HG03439 (cell line): ENCODE results near the gene ALKBH7.

Experiments
- ATAC-seq: cut with Tn5 transposase; IDR thresholded peaks from one replicate; pipeline ENCODE4 v1.9.1; 2021; ENCODE audit warnings: mild to moderate bottlenecking, moderate library complexity; ENCODE audit not compliant: unreplicated experiment

Gene ALKBH7

DNA sequence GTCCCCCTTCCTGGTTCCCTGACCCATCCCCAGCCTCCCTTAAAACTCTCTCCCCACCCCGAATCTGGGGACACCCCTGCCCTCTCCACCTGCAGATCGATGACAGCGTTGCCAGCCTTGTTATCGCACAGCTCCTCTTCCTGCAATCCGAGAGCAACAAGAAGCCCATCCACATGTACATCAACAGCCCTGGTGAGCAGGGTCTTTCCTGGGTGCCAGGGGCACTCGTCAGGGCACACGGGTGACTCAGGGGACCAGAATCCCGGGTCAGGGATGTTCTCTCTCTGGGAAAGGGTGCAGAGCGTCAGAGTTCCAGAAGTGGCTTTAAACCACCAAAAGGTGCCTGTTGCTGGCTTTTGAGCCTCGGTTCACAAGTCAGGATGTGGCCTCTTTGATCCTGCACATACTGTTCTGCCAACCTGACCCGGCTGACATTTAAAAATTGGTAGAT, 10.2 kb upstream of the ALKBH7 start:
- ATAC-seq, result no peak

DNA sequence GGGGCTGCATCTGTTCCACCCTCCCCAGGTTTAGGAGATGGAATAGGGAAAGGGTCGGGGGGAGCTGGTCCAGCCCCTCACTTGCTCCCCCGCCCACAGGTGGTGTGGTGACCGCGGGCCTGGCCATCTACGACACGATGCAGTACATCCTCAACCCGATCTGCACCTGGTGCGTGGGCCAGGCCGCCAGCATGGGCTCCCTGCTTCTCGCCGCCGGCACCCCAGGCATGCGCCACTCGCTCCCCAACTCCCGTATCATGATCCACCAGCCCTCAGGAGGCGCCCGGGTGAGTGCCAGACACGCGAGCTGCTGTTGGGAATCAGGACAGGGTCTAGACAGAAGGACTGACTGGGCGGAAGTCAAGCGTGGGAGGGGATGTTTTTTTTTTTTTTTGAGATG, 8.2 kb upstream of the ALKBH7 start:
- no peak for ATAC-seq

DNA sequence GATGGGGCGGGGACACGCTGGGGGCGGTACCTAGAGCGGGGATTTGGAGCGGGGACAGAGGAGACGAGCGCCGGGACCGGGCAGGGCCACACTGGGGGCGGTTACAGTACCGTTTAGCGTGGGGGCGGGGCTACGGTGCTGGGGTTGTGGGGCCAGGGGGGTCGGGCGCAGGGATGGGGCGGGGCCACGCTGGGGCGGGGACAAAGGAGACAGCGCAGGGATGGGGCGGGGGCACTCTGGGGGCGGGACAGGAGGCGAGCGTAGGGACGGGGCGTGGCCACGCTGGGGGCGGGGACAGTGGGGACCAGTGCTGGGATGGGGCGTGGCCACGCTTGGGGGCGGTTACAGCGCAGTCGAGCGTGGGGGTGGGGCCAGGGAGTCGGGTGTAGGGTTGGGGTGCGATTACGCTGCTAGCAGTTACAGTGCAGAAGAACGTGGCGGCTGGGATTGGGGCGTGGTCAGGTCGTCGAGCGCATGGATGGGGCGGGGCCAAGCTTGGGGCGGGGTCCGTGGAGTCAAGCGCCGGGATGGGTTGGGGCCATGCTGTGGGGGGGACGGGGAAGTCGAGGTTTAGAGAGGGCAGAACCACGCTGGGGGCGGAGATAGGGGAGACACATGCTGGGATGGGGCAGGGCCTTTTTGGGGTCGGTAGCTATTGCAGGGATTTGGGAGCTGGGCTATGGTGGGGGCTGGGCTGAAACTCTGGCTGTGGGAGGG, 660 bp downstream of the ALKBH7 start:
- peak; percentile 42 for ATAC-seq

DNA sequence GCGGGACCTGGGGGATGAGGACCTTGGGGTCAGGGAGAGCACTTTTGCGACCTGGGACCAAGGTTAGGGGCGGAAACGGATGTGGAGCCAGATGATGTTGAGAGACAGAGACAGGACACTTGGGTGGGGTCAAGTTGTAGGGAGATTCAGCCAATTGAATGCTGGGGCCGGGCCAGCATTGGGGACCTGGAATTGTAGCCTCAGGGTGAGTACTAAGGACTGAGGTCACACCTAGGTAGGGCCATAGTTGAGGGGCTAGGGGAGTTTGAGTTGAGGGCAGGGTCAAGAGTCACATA, 1.2 kb downstream of the ALKBH7 start:
- no peak for ATAC-seq

DNA sequence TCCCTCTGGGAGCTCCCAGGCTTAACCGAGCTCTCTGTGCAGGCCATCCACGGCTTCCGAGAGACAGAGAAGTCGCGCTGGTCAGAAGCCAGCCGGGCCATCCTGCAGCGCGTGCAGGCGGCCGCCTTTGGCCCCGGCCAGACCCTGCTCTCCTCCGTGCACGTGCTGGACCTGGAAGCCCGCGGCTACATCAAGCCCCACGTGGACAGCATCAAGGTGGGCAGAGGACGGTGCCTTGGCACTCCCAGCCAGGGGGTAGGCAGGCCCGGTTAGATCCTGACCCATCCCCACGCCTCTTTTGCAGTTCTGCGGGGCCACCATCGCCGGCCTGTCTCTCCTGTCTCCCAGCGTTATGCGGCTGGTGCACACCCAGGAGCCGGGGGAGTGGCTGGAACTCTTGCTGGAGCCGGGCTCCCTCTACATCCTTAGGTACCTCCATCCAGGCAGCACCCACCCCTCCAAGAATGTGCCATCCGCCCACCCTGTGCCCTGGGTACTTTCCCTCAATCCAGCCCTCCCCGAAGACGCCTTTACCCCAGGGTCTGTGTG, 1.6 kb downstream of the ALKBH7 start:
- ATAC-seq, result no peak

DNA sequence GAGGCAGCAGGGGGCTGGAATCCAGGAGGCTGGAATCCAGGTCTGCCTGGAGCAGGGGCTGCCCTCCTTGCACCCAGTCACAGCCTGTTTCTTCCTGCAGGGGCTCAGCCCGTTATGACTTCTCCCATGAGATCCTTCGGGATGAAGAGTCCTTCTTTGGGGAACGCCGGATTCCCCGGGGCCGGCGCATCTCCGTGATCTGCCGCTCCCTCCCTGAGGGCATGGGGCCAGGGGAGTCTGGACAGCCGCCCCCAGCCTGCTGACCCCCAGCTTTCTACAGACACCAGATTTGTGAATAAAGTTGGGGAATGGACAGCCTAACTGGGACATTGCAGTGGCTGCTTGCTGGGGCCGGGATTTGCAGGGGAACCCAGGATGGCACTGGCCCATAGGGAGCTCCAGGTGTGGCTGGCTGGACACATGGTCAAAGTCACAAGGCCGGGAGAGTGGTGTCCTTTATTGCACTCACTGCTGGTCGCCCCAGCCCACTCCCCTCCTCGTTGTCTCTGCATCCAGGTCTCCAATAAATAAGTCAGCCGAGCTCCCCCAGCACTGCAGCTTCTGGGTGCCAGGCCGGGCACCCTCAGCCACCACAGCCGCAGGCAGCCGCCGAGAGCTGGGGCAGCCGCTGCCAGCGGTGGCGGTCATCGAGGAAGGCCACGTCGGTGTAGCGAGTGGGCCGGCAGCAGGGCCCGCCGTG, 2.3 kb downstream of the ALKBH7 start:
- no peak for ATAC-seq

DNA sequence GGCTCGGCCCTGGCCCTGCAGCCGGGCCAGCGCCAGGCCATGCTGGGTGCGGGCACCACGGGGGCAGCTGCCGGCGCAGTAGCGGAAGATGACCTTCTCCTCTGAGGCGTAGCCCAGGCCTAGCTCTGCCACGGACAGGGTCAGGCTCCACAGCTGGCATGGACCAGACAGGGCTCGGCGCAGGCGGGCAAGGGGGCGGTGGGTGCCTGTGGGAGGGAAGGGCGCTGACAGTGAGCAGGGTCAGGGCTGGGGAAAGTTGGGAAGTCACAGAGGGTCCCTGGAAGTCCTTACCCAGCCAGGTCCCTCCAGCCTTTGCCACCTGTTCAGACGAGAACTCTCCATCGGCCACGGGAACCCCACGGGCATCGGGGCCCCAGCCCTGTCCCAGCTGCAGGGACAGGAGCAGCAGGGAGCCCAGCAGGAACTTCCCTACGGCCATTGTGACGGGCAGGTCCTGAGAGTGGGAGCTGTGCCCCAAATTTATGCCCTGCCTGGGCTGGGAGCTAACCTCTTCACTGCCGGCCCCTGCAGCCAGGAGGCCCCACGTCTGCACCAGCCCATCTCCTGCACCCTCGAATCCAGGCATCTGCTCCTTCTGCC, 2.9 kb downstream of the ALKBH7 start, which contains the start of gene PSPN:
Gene PSPN (minus strand): TSS at position 523 of the 600 bp plus-strand sequence. CDS start 84 bp downstream, at position 439.
- no peak for ATAC-seq

DNA sequence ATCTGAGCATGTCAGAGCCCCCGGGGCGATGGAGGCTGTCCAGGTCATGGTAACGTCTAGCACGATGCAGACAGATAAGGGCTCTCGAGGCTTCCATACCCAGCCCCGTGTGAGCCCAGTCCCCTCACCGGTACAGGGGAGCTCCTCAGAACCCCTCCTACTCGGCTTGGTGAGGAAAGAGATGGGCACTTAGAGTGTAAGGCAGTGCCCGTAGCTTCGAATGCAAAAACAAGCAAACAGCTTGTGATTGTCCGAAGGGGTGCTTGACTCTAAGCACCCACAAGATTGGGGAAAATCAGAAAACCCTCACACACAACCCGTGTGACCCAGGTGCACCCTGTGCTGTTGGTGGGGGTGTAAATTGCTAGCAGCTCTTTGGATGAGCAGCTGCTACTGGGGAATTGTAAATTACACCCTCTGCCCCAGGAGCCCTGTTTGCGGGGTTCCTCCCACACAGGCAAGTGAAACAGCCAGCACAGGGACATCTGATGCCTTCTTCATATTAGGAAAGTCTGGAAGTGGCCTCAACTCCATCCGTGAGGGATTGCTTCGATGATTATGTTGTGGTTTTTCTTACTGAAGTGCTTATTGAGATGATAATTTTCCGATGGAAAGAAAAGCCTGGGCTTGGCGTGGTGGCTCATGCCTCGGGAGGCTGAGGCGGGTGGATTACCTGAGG, 4.1 kb downstream of the ALKBH7 start:
- no peak for ATAC-seq

DNA sequence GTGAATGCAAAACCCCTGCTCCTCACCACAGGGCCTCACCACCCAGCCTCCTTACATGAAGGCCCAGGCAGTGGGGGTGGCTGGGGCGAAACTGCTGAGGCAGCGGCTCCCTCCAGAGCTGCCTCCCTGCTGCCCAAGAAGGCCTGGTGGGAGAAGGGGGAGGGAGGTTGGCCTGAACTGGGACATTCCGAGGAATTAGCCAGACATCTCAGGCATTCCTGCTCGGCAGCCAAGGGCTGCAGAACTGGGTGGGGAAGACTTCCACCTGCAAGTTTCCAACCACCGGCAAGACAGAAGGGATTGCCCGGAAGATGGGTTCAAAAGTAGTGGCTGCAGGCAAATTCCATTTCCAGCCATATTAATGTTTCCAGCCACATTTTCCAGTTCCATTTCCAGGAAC, 5.4 kb downstream of the ALKBH7 start:
- no peak for ATAC-seq

DNA sequence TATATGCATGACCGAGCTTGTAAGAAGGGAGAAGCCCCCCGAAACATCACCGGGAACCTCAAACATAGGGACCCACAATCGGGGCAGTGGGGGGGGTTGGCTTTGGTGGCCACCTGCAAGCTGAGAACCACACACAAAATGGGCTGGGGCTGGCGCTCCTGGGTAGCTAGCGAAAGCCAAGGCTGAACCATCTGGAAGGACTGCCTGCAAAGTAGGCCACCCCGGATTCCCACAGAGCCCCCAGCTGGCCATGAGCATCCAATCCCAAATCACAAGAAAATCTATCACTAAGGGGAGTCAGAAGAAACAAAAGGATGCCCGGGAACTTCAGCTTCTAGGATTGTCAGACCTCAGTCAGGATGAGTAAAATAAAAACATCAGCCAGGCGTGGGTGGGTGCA, 5.9 kb downstream of the ALKBH7 start:
- ATAC-seq, result no peak

DNA sequence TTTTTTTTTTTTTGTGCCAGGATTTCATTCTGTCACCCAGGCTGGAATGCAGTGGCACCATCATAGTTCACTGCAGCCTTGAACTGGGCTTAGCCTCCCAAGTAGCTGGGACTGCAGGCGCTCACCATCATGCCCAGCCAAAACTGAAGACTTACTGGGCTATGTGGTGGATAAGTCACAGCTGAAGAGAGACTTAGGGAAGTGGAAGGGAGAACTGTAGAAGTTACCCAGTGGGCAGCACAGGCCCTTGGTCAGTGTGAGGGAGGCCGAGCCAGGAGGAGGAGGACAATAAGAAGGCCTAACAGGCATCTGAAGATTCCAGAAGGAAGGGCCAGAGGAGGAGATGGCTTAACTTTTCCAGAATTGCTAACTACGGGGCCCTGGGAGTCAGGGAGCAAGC, 7.2 kb downstream of the ALKBH7 start:
- no peak for ATAC-seq

DNA sequence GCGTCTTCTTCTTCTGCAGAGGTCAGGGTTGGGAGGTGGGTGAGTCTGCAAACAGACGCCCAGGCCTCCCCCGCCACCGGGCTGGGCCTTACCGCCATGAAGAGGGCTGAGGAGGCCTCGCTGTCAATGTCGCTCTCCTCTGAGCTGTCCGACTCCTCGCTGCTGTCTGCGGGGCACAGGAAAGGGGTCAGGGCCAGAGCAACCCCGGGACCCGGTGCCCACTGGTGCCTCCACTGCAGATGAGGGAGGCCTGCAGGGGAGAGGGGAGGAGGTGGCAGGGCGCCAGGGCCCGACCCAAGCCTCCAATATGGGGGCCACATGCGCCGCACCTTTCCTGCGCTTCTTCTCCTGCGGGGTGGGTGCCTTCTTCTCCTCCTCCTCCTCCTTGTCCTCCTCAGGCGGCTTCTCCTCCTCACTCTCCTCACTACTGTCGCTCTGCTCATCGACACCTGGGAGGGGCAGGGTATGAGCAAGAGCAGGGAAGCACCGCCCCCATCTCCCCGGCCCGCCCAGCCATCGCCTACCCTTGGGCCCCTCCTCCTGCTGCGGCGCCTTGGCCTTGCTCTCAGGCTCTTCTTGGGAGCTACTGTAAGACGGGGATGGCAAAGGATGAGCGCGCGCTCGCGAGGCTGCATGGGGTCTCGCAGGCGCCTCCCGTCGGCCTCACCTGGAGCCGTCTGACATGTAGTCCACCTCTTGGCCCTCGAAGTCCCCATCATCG, 8.6 kb downstream of the ALKBH7 start:
- no peak for ATAC-seq

DNA sequence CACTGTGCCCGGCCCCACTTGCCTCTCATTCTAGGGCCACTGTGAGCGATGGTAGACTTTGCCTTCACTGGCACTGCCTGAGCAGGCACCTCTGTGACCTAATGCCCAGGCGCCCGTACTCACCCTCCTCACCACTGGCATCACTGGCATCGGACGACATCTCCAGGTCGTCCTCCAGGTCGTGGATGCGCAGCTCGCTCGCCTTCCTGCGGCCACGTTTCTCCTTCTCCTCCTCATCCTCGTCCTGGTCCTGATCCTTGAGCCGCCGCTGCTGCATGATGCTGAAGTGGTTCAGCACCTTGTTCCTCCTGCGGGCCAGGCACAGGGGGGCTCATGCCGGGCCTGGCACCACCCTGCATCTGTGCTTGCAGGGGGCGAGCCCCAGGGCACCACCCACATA, 10.6 kb downstream of the ALKBH7 start:
- ATAC-seq, result no peak

DNA sequence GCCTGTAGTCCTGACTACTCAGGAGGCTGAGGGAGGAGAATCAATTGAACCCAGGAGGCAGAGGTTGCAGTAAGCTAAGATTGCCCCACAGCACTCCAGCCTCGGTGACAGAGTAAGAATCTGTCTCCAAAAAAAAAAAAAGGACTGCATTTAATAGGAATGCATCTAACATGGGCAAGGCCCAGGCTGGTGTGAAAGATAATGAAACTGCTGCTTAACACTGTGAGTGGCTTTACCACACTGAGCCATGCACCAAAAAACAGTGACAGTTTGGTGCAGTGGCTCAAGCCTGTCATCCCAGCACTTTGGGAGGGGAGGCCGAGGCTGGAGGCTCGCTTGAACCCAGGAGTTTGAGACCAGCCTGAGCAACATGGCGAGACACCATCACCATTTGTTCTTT, 11.8 kb downstream of the ALKBH7 start:
- no peak for ATAC-seq

DNA sequence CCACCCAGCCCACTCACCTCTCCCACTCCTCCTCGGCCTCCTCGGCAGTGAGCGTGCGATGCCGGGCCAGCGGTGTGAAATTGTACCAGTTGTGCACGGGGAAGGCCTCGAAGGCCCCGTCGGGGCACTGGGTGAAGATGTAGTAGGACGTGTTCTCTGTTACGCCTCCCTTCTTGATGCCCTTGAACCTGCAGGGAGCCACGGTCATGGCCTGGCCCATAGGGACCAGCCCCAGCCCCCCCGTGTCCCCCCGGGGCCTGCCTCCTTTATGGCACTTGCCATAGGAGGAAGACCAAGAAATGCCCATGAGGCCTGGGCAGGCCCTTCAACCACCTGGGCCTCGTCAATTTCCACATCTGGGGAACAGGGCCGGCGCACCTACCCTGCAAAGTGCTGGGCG, 14.8 kb downstream of the ALKBH7 start:
- no peak for ATAC-seq

DNA sequence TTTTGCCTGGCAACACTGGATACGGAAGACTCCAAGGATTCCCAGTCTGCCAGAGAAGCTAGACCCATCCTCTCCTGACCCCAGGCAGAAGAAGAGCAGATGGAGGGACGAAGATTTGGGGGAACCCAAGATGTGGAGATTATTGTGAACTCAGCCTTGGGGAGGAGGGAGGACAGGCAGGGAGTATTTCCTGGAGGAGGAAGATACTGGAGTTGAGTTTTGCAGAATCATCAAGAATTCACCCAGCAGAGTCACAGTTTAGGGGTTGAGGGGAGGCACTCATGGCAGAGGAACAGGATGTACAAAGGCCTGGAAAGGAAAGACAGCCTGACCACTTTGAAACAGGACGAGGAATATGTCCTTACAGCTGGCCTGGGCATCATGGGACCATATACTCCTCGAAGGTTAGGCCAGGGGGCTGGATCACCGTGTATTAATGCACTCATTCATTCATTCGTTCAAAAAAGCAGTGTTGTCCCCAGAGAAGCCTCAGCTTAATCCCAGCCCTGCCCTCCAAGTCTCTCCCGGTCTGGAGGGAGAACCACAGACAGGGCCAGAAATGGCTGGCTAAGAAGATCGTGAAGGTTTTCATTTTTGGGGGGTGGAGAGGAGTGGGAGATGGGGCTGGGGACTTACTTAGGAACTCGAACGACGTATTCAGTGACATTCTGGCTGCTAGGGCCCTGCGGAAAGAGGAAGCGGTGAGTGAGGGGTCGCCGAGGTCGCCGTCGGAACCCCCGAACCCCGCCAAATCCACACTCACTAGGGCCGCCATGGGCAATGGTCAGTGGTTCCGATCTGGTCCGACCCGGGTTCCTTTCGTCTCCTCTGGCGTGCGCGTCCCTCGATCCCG, 19.9 kb downstream of the ALKBH7 start:
- peak; percentile 15 for ATAC-seq

DNA sequence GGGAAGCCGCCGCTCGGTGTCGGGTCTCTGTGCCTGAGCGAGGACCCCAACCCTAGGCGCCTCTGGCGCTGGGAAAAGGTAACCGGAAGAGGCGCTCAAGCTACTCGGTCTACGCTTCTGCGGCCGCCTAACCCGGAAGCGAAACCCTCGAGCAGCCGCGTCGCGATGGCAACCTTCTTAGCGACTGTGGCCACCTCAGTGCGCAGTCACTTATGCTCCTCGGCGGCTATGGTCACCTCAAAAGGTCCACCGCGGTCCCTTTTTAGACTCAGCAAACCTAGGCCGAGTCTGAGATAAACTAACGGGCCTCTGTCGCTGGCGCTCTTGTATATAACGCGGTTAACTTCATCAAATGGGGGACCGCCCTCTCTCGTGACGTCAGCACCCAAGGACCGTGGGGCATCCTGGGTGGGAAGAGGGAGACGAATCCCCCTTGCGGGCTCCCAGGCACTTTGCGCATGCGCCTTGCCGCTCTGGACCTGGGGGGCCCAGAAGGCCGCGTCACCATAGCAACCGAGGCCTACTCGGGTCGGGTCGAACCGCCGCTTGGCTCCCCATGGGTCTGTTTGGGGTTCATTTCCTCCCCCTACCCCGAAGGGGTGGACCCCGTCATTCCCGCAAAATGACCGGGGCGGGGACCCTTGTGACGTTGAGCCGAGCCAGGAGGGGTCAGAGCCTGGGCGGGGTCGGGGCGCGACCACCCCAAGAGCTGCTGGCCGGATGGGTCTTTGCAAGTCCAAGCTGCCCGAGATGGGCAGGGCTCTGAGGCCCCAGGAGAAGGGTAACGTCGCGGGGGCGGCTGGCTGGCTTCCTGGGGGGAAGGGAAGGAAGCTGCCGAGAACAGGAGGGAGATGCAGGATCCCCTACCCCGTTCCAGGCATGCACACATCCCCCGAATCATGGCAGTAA, 20.7 kb downstream of the ALKBH7 start, which contains the start of gene GTF2F1:
Gene GTF2F1 (minus strand): TSS at position 91 of the 909 bp plus-strand sequence. CDS start 169 bp downstream, outside the sequence.
- peak; percentile 75 for ATAC-seq

DNA sequence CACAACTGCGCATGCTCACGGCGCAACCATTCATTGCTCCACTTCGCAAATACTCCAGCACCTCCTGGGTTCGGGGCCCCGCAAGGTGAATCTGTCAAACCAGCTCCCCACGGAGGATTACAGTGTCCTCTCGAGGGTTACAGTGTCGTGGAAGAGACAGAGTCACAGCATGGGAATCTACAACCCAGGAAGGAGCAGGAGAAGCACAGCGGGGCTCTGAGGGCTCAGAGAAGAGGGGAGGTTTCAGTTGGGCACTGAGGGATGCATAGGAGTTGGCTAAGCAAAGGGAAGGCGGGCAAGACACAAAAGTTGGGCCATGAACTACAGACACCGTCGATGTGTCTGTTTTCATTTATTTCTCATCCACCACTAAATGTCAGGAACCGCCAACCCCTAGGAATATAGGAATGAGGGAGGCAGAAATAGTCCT, 21.4 kb downstream of the ALKBH7 start:
- no peak for ATAC-seq

DNA sequence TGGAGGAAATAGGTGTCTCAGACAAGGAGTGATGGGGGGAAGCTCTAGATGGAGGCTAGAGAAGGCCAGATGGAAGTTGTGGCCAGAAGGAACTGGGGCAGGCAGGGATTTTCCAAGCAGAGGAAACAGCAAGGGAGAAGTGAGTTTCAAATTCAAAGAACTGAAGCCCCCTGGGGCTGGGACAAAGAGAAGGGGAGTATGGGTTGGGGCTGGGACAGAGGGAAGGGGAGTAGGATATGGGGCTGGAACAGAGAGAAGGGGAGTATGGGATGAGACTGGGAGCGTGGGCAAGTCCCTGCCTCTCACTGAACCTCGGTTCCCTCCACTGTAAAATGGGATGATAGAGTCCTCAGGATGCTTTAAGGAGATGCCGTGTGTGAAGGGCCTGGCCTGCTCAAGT, 22.2 kb downstream of the ALKBH7 start:
- ATAC-seq, result no peak
